Brain microvascular endothelial cell (primary cell): ENCODE measurements around the gene WDR27.

Experiments
- DNase-seq: peaks from one replicate; pipeline ENCODE4 v3.0.0-alpha.2; 2020
- H3K27ac ChIP-seq: fragments of 250-450 bp; sonication (Bioruptor Pico); 2 replicates; pipeline ENCODE4 v1.5.1; 2020; ENCODE audit warnings: mild to moderate bottlenecking, moderate library complexity
- H3K27me3 ChIP-seq: fragments of 250-450 bp; sonication (Bioruptor Pico); replicated peaks from 2 replicates; pipeline ENCODE4 v1.5.1; 2020; ENCODE audit warnings: mild to moderate bottlenecking
- H3K36me3 ChIP-seq: fragments of 250-450 bp; sonication (Bioruptor Pico); replicated peaks from 2 replicates; pipeline ENCODE4 v1.5.1; 2020; ENCODE audit warnings: mild to moderate bottlenecking
- H3K4me3 ChIP-seq: 2 replicates; pipeline ENCODE4 v1.5.1; 2011; ENCODE audit warnings: low read depth, mild to moderate bottlenecking, control low read depth, low read length, moderate library complexity
- in situ Hi-C: cut with HindIII; loops from 2 replicates; pipeline ENCODE4 v1.10.0; 2017; ENCODE audit warnings: low sequenced_read_pairs, low pct_ligation_motif_present
- TF ChIP-seq, protein P1 (sequence below): IDR thresholded peaks from 2 replicates; pipeline ENCODE4 v1.5.1; 2011; ENCODE audit warnings: low read depth, mild to moderate bottlenecking, moderate library complexity, low read length, control low read depth, inconsistent platforms; ENCODE audit errors: missing control alignments

WDR27 gene

GRCh38 chr6:169666441-169666840 lies 35.4 kb downstream of the WDR27 start:
- in situ Hi-C loops: no loop called here
- TF ChIP-seq, protein P1, sequence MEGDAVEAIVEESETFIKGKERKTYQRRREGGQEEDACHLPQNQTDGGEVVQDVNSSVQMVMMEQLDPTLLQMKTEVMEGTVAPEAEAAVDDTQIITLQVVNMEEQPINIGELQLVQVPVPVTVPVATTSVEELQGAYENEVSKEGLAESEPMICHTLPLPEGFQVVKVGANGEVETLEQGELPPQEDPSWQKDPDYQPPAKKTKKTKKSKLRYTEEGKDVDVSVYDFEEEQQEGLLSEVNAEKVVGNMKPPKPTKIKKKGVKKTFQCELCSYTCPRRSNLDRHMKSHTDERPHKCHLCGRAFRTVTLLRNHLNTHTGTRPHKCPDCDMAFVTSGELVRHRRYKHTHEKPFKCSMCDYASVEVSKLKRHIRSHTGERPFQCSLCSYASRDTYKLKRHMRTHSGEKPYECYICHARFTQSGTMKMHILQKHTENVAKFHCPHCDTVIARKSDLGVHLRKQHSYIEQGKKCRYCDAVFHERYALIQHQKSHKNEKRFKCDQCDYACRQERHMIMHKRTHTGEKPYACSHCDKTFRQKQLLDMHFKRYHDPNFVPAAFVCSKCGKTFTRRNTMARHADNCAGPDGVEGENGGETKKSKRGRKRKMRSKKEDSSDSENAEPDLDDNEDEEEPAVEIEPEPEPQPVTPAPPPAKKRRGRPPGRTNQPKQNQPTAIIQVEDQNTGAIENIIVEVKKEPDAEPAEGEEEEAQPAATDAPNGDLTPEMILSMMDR: no peak
- no peak for DNase-seq
- H3K27me3 ChIP-seq: no peaks in the 10 kb centered on the region
- no peak overlapping the region for H3K4me3 ChIP-seq
- no peak overlapping the region for H3K27ac ChIP-seq
- H3K36me3 ChIP-seq: peaks cover 24% of the 10 kb centered on the region

DNA sequence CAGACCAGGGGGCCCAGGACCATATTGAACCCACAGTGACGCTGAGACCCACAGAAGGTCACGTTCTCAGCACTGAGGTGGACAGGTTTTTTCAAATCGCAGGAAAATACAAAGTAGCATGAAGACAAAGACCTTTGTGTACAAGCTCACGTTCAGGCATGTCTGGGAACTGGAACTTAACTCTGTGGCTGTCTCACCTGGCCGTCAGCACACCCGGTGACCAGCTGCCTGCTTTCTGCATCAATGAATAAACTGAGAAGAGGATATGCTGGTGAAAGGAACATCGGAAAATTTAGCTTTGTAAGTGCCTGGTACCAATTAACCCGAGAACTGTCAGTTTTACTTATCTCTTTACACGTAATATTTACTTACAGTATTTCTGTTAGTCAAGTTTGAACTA lies 36.5 kb downstream of the WDR27 start:
- H3K4me3 ChIP-seq: no peak overlapping the region

DNA sequence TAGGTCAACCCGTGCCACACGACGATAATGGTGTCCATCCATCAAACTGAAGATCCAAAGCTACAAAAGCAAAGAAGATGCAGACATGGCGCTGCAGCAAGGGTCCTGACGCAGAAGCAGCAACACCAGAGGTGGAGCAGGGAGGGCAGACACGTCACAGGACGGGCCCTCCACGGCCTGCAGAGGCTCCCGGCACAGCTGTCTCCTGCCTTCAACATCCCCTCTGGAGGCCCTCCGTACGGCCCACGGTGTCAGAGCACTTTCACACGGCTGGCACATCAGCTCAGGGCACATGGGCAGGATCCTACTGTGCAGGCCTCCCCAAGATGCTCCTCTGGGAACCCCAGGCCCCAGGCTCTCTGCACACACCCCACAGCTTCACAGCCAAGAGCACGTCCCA lies 37.6 kb downstream of the WDR27 start:
- TF ChIP-seq, protein P1: no peak
- Histone ChIP-seq H3K27me3 (no peaks in the 10 kb centered on the region), H3K36me3 (peaks cover 31% of the 10 kb centered on the region), H3K4me3 (no peak overlapping the region), H3K27ac (no peak overlapping the region)
- in situ Hi-C loops: no loop called here
- DNase-seq: no peak

More for the DNA sequence above, 36.5 kb downstream of the WDR27 start:
- H3K27ac ChIP-seq: no peak overlapping the region
- peaks cover 26% of the 10 kb centered on the region for H3K36me3 ChIP-seq
- in situ Hi-C loops: no loop called here
- TF ChIP-seq, protein P1: no peak
- no peaks in the 10 kb centered on the region for H3K27me3 ChIP-seq
- no peak for DNase-seq

GRCh38 chr6:169663468-169663867 lies 38.4 kb downstream of the WDR27 start:
- H3K27me3 ChIP-seq: no peaks in the 10 kb centered on the region
- peaks cover 34% of the 10 kb centered on the region for H3K36me3 ChIP-seq
- H3K4me3 ChIP-seq: no peak overlapping the region
- DNase-seq: no peak
- in situ Hi-C loops: no loop called here
- no peak overlapping the region for H3K27ac ChIP-seq
- TF ChIP-seq, protein P1: no peak

DNA sequence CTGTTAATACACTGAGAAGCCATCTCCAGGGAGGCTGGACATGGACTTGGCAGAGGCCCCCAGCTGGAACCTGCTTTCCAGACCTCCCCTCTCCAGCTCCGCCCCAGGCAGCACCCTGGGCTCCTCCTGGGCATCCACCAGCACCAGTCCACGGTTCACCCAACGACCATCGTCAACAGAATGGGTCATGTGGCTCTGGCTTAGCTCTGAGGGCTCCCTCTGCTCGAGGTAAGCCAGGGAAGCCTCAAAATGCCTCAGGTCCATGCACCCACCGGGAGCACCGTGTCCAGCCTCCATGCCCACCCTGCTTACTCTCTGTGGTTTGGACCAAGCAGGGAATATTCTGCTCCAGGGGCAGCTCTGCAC lies 40.5 kb downstream of the WDR27 start:
- in situ Hi-C loops: no loop called here
- no peak overlapping the region for H3K4me3 ChIP-seq
- no peak overlapping the region for H3K27ac ChIP-seq
- DNase-seq: no peak
- no peaks in the 10 kb centered on the region for H3K27me3 ChIP-seq
- TF ChIP-seq, protein P1: no peak
- H3K36me3 ChIP-seq: peaks cover 32% of the 10 kb centered on the region

DNA sequence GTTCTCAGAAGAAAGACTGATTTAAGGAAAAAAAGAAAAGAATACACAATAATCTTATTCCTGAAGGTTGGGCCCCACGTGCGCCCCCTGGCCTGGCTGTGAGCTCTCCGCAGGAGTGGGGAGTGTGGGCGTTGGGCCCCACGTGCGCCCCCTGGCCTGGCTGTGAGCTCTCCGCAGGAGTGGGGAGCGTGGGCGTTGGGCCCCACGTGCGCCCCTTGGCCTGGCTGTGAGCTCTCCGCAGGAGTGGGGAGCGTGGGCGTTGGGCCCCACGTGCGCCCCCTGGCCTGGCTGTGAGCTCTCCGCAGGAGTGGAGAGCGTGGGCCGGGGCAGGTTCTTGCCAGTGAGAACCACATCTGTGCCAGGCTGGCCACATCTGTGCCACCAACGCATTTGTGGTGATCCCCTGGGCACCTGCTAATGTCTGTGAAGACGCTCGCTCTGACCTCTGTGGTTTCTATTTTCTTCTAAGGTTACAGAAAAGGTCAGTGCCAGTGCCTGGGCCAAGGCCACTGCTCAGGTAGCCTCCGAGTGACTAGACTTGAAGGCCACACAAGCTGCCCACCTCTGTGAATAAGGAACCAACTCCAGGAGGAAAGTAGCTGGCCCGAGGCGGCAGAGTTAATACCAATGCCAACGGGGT lies 41.0 kb downstream of the WDR27 start:
- Histone ChIP-seq H3K27ac (no peak overlapping the region), H3K36me3 (peaks cover 32% of the 10 kb centered on the region), H3K4me3 (no peak overlapping the region), H3K27me3 (no peaks in the 10 kb centered on the region)
- in situ Hi-C loops: no loop called here
- TF ChIP-seq, protein P1: no peak
- no peak for DNase-seq
